ENCODE data around the gene PPARA. TPM values are rescaled to one million over a fixed set of nuclear protein-coding genes. Genes with fewer than 3 reads are reported as not detected.

Gene PPARA
- total and polyA plus RNA-seq, 2 donors (not counting 3 experiments of a cell fraction or from before 2014, with no cell fraction given), result 3.1 to 10.7 TPM

- H3K4me3 ChIP-seq (replicated peaks in 1 of 3; ENCODE audit: insufficient read depth in 1 of 3, low read depth in 1 of 3, low read length in 3 of 3), result no peak overlapping the region
- POLR2A ChIA-PET, result no interaction called here
- CTCF ChIA-PET, result no interaction called here
- H3K36me3 ChIP-seq (ENCODE audit: control insufficient read depth in 2 of 2, extremely low read depth in 1 of 2, insufficient read depth in 2 of 2, low read length in 2 of 2), result no peaks in the 10 kb centered on the region
- dilution Hi-C loops (cut with MboI; ENCODE audit: extremely low pct_ligation_motif_present, low sequenced_read_pairs), result no loop called here
- no peak overlapping the region for H3K9ac ChIP-seq (replicated peaks; ENCODE audit: extremely low read depth, insufficient read depth, low read length)
- FAIRE-seq, result no peak
- no peak for TF ChIP-seq POLR2AphosphoS5 (IDR thresholded peaks at IDR 0.05; ENCODE audit: insufficient read depth, low read depth, low read length)
- TF ChIP-seq FOS (IDR thresholded peaks at IDR 0.05; ENCODE audit: borderline replicate concordance, insufficient read depth, low read length), result no peak
- TF ChIP-seq GATA2 (IDR thresholded peaks at IDR 0.05; ENCODE audit: insufficient read depth, insufficient read length, low read depth, low read length), result no peak
- no peak for TF ChIP-seq EZH2 (IDR thresholded peaks at IDR 0.05; ENCODE audit: borderline replicate concordance, low read depth, low read length, severe bottlenecking)
- TF ChIP-seq JUN (IDR thresholded peaks at IDR 0.05; ENCODE audit: borderline replicate concordance, insufficient read depth, insufficient read length, low read depth), result no peak
- TF ChIP-seq POLR2A (IDR thresholded peaks at IDR 0.05; ENCODE audit: low read depth, low read length), result no peak
- TF ChIP-seq CTCF (IDR thresholded peaks at IDR 0.05; ENCODE audit: extremely low read depth in 1 of 2, insufficient read depth in 1 of 2, low read depth in 1 of 2, low read length in 2 of 2), result no peak
- no peak for TF ChIP-seq MYC (IDR thresholded peaks at IDR 0.05; ENCODE audit: low read depth, low read length)
- no peak for TF ChIP-seq MAX (IDR thresholded peaks at IDR 0.05; ENCODE audit: insufficient read depth, insufficient read length)
- no peak for DNase-seq (ENCODE audit: low read depth, low spot score)
- no TSS peak for BruUV-seq (replicated peaks)
- H2AFZ ChIP-seq (ENCODE audit: low read depth, low read length), result no peak overlapping the region
- no peaks in the 10 kb centered on the region for H3K9me1 ChIP-seq (replicated peaks; ENCODE audit: control insufficient read depth, extremely low read depth, insufficient read depth, low read length)
- intact Hi-C loops (cut with micrococcal nuclease), result no loop called here
- no peaks in the 10 kb centered on the region for H3K4me1 ChIP-seq (ENCODE audit: control insufficient read depth, extremely low read depth, insufficient read depth, low read length)
- H3K4me2 ChIP-seq (ENCODE audit: insufficient read depth, low read length), result no peak overlapping the region
- no peak overlapping the region for H3K27ac ChIP-seq (ENCODE audit: insufficient read depth, low read depth, low read length)
- H3K9me3 ChIP-seq (replicated peaks; ENCODE audit: control insufficient read depth, insufficient read depth, low read length), result no peaks in the 10 kb centered on the region
- no peaks in the 10 kb centered on the region for H3K27me3 ChIP-seq (ENCODE audit: control insufficient read depth in 2 of 2, insufficient read depth in 2 of 2, low read length in 2 of 2)
- H4K20me1 ChIP-seq (replicated peaks; ENCODE audit: control insufficient read depth, extremely low read depth, insufficient read depth, low read length), result no peaks in the 10 kb centered on the region
- H3K79me2 ChIP-seq (ENCODE audit: control insufficient read depth, insufficient read depth, low read length), result no peaks in the 10 kb centered on the region
Observed at GRCh38 chr22:46209262-46209661, 58.9 kb downstream of the PPARA start.
